ENCODE measurements around the gene DYNC1I1. TPM values are rescaled to one million over a fixed set of nuclear protein-coding genes. Genes with fewer than 3 reads are reported as not detected.

The DYNC1I1 gene
- total RNA-seq, 4 donors from 2014 or later, result 1.4 to 10.7 (median 3.4) TPM

DNA sequence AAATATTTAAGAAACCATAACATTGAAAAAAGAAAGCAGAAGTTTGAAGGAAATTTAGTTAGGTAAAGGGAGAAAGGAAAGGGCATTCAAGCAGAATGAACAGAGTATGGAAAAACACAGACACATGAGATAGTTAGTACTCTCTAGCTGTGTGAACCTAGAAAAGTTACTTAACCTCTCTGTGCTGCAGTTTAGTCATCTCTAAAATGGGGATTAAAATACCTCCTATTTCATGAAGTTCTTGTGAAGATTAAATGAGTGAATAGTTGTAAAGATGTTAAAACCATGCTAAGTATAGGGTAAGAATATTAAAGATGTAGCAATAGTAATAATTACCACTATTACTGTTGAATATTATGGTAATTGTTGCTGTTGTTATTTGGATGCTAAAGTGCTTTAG, 279.9 kb downstream of the DYNC1I1 start:
- no peaks in the 10 kb centered on the region for H3K4me1 ChIP-seq
- H3K27ac ChIP-seq, result no peak overlapping the region
- TF ChIP-seq, protein P1, sequence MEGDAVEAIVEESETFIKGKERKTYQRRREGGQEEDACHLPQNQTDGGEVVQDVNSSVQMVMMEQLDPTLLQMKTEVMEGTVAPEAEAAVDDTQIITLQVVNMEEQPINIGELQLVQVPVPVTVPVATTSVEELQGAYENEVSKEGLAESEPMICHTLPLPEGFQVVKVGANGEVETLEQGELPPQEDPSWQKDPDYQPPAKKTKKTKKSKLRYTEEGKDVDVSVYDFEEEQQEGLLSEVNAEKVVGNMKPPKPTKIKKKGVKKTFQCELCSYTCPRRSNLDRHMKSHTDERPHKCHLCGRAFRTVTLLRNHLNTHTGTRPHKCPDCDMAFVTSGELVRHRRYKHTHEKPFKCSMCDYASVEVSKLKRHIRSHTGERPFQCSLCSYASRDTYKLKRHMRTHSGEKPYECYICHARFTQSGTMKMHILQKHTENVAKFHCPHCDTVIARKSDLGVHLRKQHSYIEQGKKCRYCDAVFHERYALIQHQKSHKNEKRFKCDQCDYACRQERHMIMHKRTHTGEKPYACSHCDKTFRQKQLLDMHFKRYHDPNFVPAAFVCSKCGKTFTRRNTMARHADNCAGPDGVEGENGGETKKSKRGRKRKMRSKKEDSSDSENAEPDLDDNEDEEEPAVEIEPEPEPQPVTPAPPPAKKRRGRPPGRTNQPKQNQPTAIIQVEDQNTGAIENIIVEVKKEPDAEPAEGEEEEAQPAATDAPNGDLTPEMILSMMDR (IDR thresholded peaks at IDR 0.05), result no peak
- no peak for TF ChIP-seq POLR2A (IDR thresholded peaks at IDR 0.05)
- no peak overlapping the region for H3K4me3 ChIP-seq
- no peak for DNase-seq
- no peaks in the 10 kb centered on the region for H3K27me3 ChIP-seq
- no peaks in the 10 kb centered on the region for H3K36me3 ChIP-seq
- no peaks in the 10 kb centered on the region for H3K9me3 ChIP-seq

DNA sequence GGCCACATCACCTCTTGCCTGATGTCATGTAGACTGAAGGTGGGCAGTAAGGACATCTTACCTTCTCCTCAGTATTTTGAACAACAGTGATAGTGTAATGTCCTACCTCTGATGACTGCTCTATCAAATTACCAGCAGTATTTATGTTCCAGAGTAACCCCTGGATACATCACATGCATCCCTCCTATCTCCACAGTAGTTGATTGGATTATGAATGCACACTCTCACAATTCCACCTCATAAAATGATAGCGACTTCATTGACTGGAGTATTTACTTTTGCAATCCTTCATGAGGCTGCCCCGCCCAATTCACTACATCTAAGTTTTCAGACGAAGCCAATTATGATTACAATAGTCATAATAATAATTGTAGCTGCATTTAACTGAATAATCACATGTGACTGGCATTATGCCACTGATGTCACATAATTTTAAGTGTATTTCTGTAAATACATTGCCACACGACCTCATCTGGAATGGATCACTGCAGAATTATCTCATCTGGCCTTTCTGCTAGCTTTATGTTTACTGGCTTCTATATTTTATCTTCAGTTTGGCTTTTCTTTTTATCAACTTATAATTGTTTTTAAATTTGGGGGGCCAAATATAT, 280.6 kb downstream of the DYNC1I1 start:
- Histone ChIP-seq H3K4me1 (no peaks in the 10 kb centered on the region), H3K4me3 (no peak overlapping the region), H3K9me3 (no peaks in the 10 kb centered on the region), H3K27ac (no peak overlapping the region), H3K27me3 (no peaks in the 10 kb centered on the region), H3K36me3 (no peaks in the 10 kb centered on the region)
- TF ChIP-seq, protein P1 (IDR thresholded peaks at IDR 0.05), result no peak
- no peak for TF ChIP-seq POLR2A (IDR thresholded peaks at IDR 0.05)
- DNase-seq, result no peak

DNA sequence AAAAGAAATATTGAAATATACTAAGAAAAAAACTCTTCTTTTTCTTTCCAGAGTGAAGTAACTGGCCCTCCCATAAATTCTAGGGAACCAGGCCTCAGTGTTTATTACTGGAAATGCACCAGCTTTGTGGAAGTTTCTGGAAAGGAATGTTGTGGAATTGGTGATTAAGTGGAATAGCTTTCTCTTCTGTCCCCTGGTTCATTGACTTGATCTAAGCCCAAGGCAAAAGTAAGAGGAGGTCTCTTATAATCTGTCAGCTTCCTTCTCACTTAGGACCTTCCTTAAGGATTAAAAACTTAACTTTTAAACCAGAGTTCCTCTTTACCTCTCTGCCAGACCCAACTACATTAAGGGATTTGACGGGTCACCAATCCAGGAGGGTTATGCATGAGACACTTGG, 283.4 kb downstream of the DYNC1I1 start:
- H3K9me3 ChIP-seq, result no peaks in the 10 kb centered on the region
- H3K27ac ChIP-seq, result no peak overlapping the region
- TF ChIP-seq, protein P1 (IDR thresholded peaks at IDR 0.05), result no peak
- no peak for TF ChIP-seq POLR2A (IDR thresholded peaks at IDR 0.05)
- DNase-seq, result no peak
- H3K4me3 ChIP-seq, result no peak overlapping the region
- no peaks in the 10 kb centered on the region for H3K27me3 ChIP-seq
- no peaks in the 10 kb centered on the region for H3K4me1 ChIP-seq
- H3K36me3 ChIP-seq, result no peaks in the 10 kb centered on the region

DNA sequence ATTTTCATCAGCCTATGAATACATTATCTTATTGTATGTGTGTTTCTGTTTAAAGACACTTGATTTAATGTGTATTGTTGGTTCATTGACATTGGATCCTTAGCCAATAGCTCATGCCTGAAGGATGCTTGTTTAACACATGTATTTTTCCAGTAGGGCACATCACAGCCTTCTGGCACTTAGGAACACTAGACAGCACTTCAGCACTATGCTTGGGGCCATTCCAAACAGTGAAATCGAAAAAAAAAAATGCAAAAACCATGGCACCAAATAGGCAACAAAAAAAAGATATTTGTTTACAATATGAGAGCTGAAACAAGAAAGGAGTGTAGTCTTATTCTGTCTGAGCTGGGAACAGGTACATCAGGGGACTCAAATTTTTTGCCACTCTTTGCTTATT, 286.7 kb downstream of the DYNC1I1 start:
- DNase-seq, result no peak
- H3K4me3 ChIP-seq, result no peak overlapping the region
- H3K27me3 ChIP-seq, result no peaks in the 10 kb centered on the region
- no peaks in the 10 kb centered on the region for H3K9me3 ChIP-seq
- H3K27ac ChIP-seq, result no peak overlapping the region
- no peaks in the 10 kb centered on the region for H3K36me3 ChIP-seq
- TF ChIP-seq, protein P1 (IDR thresholded peaks at IDR 0.05), result no peak
- TF ChIP-seq POLR2A (IDR thresholded peaks at IDR 0.05), result no peak
- no peaks in the 10 kb centered on the region for H3K4me1 ChIP-seq

DNA sequence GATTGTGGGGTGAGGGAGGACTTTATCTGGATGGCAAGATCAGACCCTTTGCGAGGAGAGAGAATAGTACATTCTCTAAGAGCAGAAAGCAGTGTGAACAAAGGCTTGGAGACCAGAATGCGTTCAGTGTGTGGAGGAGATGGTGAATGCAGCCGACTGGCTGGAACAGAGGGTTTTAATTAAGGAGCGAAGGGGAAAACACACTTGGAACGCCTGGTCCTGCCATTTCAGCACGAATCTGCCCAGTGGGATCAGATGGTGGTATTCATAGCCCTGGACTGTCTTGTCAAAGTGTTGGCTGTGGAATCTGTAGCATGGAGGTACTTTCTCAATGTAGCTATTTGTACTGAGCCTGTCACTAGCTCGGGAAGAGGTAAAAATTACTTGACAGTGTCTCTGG, 288.7 kb downstream of the DYNC1I1 start:
- no peak for DNase-seq
- Histone ChIP-seq H3K4me3 (no peak overlapping the region), H3K4me1 (no peaks in the 10 kb centered on the region), H3K27ac (no peak overlapping the region), H3K27me3 (no peaks in the 10 kb centered on the region), H3K9me3 (no peaks in the 10 kb centered on the region), H3K36me3 (no peaks in the 10 kb centered on the region)
- TF ChIP-seq, protein P1 (IDR thresholded peaks at IDR 0.05), result no peak
- no peak for TF ChIP-seq POLR2A (IDR thresholded peaks at IDR 0.05)

DNA sequence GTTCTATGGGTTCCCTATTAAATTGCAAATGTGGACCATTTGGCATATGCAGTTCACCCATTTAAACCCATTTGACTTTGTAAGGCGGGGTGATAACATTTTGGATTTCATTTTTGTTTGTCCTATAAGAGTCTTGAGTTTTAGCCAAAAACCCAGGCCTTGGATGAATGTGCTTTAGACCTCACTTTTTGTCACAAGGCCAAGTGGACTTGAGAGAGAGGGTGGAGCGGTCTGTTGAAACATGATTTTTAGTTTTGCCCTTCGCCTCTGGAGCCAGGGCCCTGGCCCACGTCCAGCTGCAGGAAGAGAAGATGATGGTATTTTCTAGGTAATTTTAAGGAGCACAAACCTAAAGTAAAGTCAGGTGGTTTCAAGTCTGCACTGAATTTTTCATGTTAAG, 289.5 kb downstream of the DYNC1I1 start:
- Histone ChIP-seq H3K27ac (no peak overlapping the region), H3K36me3 (no peaks in the 10 kb centered on the region), H3K27me3 (no peaks in the 10 kb centered on the region), H3K4me1 (no peaks in the 10 kb centered on the region), H3K4me3 (no peak overlapping the region), H3K9me3 (no peaks in the 10 kb centered on the region)
- DNase-seq, result no peak
- TF ChIP-seq, protein P1 (IDR thresholded peaks at IDR 0.05), result no peak
- no peak for TF ChIP-seq POLR2A (IDR thresholded peaks at IDR 0.05)
